HG03159 (cell line): ENCODE measurements around the gene ADAMTS16.

Source experiments
- ATAC-seq: cut with Tn5 transposase; IDR thresholded peaks from one replicate; pipeline ENCODE4 v1.9.1; 2021; ENCODE audit warnings: mild to moderate bottlenecking, moderate library complexity; ENCODE audit not compliant: unreplicated experiment

ADAMTS16 gene

DNA sequence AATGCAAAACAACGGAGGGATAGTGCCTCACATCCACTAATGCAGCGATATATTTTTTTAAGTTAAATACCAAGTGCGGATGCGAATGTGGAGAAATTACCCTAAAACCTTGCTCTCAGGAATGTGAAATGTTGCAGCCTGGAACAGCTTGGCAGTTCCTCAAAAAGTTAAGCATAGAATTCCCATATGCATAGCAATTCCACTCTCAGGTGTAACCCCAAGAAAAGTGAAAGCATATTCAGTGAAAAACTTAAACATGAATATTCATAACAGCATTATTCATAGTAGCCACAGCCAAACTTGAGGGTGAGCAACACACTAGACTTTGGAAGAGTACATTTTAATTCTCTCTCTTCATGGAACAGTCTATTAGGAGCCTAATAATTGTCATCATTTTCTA, 199.1 kb downstream of the ADAMTS16 start:
- ATAC-seq = no peak

DNA sequence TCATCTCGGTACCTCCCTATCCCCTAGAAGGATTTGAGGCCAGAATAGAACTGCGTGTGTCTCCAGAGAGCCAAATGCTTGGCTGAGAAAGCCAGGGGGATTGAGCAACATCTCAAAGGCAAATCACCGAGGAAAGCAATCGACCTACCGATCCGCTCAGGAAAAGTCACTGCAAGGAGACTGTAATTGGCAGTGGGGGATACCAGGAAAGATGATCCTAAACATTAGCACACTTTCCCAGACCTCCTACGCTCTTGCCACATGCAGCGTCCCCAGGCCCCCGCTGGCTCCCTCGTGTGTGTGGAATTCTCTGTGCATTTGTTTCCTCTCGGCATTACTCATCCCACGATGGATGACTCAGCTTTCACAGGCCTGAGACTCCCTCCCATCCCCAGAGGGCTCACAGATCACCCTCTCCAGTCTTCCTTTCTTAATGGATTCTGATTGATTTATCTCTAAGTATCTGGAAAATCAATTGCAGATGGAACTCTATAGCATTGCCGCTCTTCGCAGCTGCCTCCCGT, 200.1 kb downstream of the ADAMTS16 start:
- no peak for ATAC-seq

DNA sequence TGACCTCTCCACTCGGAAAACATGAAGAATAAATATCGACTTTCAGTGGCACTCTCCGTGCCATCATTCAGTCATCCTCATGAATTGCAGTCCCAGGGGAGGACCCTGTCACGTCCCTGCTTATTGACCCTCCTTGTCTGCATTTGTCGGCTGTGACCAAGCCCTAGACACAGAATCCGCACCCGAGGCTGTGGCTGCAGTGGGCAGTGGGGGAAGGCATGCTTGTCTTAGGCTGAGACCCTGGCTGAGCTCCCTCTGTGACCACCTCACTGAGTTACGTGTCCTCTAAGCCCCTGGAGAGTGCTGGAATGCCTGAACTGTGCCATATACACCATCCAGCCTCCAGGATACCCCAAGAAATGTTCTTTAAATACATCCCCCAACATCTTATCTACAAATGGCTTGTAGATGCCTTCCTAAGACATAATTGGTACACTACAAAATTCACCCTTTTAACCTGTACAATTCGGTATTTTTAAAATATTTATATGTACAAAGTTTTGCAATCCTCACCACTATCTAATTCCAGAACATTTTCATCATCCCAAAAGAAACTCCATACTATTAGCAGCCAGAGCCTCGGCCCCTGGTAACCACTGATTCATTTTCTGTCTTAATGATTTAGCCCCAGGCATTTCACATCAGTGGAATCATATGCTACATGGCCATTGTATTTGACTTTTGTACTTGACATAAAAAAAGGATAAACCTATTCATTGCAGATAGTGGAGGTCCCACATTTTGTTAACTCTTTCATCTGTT, 201.6 kb downstream of the ADAMTS16 start:
- ATAC-seq = no peak

DNA sequence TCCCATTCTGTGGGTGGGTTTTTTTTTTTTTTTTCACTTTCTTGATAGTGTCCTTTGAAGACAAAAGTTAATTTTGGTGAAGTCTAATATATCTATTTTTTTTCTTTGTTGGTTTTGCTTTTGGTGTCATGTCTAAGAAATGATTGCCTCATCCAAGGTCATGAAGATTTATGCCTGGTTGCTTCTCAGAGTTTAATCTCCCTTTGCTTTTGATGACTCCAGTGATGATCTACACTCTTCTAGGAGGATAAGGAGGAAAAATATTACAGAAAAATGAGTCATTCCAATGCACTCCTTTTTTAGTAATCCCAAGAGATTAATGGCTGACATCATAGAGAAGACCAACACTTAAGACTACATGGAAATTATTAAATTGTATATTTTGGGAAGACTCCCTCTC, 202.7 kb downstream of the ADAMTS16 start:
- no peak for ATAC-seq

DNA sequence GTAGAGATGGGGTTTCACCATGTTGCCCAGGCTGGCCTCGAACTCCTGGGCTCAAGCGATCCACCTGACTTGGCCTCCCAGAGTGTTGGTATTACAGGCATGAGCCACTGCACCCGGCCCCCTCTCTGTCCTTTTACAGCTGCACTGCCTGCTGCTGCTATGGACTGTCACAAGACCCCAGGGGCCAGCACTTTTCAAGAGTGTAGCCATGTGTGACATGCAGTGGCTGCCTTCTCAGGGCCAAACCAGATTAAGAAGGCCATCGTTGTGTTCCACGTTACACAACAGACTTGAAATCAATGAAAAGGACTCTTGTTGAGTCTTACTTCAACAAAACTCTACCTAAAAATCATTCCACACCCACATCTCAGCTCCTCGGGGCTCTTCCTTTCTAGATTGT, 203.4 kb downstream of the ADAMTS16 start:
- no peak for ATAC-seq

DNA sequence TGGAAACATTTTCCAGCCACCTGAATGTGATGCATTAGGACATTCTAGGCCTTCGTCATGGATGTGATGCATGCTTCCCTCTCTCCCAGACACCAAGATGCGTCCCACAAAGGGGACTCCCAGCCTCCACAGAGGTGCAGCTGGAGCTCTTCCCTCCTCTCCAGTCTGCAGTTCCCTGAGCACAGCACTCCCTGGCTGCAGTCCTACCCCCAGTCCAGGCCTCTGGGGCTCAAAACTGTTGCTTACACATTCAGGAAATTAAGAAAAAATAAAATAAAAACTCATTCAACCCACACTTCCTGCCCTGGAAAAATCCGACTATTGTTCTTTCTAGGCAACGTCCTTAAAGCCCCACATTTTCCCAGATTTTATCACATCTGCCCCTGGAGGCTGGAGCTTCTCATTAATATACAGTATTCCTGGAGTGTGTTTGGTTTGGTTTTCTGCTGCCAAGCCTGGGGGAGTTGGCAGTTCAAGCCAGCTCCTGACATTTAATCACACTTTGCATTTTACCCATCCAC, 204.0 kb downstream of the ADAMTS16 start:
- ATAC-seq = no peak

DNA sequence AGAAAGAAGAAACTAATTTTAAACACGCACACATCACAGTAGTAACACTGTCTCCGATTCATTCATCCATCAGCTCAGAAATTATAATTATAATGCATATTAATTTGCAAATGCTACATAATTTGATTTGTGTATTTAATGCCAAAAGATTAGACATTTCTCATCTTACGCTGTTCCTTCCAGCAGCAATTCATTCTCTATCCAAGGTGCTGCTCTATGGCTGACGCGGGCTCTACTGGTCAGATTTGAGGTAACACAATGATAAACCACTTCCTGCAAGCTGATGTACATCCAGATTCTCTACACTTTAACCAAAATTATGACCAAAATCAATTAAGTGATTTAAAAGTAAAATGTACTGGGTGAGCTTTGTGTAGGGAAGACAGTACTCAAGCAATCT, 204.5 kb downstream of the ADAMTS16 start:
- no peak for ATAC-seq

DNA sequence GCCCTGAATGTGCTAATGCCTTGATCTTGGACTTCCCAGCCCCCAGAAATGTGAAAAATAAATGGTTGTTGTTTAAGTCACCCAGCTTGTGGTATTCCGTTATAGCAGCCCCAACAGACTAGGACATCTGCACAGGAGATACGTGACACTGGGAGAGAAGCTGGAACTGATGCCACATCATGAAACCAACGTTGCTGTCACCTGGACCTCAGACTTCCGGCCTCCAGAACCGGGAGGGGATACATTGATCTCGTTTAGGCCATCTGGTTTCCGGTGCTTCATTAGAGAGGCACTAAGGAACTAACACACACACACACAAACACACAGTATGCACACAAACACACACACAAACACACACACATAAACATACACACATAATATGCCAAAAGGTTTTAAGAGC, 207.3 kb downstream of the ADAMTS16 start:
- no peak for ATAC-seq

DNA sequence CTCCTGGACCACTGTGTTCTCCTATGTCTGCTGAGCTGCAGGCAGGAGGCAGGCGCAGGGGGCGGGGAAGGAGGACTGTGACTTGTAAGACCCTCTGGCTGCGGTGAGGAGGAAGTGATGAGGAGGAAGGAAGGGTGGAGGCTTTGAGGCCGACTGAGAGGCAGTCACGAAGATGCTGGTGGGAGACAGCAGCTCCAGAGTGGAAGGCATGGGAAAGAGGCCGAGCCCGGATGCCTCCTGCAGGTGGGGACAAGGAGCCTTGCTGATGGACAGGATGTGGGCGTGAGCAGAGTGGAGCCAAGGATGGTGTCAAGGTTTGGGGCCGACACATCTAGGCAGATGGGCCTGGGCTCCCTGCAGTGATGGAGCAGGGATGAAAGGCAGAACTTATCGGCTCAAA, 208.0 kb downstream of the ADAMTS16 start:
- ATAC-seq = no peak

DNA sequence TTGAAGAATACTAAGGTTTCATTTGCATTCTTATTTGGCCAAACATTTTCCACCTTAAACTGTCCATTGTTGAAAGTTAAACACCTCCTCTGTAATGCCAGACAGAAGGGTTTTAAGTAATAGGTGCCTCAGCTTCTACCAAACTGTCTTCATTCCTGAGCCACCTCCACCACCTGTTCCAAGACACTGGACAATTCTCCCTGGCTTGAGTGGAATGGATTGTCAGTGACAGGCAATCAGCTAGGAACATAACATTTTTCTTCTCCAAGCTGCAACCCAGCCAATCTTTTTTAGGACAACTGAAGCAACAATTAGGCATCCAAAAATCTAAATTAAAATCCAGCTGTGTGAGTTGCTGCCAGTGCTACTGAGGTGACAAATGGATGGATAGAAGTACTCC, 208.4 kb downstream of the ADAMTS16 start:
- ATAC-seq = no peak

DNA sequence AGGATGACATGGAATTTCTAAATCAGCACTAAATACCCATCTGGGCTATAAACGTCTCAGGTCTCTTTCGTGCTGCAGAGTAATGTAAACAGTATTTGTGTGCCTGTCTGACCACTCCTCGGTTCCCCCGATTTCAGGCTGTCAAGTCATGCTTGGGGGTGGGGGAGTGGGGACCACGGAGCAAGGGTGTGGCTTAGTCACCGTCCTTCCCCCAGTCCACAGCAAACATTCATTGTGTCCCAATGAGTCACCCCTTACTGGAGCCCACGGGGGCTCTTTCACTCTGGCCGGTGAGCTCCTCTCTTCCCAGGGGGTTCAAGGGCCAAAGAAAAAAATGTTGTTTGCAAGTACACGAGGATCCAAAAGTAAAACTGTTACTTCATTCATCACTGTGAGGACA, 210.0 kb downstream of the ADAMTS16 start:
- no peak for ATAC-seq

DNA sequence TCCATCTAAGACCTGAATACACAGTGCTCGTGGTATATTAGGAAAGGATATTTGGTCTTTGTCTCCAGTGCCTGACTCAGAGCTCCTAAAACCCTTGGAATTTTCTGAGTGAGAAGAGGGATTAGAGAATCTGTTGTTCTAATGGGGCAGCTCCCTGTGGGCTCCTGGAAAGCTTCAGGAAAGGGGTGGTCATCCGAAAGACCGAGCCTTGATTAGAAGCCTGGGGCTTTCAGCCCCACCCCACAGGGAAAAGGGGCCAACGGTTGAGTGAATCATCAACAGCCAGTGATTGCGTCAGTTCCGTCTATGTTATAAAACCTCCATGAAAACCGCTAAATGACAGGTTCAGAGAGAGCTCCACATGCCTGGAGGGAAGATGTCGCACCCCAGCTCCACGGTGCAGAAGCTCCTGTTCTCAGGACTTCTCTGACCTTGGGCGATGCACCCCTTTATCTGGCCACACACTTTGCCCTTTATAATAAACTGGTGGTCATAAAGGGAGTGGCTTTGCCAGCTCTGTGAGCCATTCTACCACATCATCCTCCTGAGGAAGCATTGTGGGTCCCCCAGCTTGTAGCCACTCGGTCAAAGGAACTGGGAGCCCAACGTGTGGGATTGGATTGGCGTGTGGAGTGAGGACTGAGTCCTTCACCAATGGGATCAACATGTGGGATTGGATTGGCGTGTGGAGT, 211.3 kb downstream of the ADAMTS16 start:
- ATAC-seq = no peak

DNA sequence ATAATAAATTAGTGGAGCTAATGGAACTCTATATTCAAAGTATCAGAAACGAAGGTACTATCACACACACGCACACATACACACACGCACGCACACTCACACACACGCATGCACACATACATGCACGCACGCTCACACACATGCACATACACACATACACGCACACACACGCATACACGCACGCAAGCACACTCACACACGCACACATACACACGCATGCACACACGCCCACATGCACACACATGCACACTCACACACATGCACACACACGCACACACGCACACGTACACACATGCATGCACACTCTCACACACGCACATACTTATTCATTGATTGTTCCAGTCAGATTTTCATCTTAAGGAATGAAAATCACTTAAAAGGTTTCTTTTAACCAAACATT, 212.5 kb downstream of the ADAMTS16 start:
- no peak for ATAC-seq

DNA sequence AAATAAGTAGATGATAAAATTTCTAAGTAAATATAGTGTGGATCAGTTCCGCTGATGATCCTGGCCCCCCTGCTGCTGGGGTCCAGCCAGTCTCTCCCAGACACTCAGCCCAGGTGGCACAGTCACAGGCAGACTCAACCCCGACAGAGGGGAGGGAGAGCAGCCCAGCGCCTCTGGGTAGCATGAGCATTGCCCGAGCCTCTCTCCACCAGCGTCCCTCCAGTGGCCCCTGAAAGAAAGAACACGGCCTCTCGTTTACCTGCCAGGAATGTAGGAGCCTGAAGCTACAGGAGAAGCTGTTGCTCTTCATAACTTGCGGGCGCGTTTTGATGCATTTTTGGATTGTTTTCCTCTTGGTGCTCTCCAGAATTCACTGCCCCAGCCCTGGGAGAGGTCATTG, 213.6 kb downstream of the ADAMTS16 start:
- no peak for ATAC-seq

DNA sequence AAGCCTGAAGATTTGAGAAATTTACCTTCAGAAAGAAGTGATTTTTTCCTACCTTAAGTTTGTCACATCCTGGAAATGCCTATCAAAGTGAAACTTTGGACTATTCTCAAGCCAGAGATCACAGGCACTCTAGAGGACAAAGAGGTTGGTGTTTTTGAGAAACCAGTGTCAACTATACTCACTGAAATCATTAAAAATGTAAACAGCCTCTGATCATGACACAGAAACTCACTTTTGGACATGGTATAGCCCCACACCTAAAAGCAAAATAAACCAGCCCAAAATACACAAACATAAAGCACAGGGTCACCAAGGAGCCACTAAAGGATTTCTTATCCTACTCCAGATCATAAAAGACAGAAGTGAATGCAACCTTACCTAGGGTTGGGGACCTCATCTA, 216.6 kb downstream of the ADAMTS16 start:
- ATAC-seq = no peak

DNA sequence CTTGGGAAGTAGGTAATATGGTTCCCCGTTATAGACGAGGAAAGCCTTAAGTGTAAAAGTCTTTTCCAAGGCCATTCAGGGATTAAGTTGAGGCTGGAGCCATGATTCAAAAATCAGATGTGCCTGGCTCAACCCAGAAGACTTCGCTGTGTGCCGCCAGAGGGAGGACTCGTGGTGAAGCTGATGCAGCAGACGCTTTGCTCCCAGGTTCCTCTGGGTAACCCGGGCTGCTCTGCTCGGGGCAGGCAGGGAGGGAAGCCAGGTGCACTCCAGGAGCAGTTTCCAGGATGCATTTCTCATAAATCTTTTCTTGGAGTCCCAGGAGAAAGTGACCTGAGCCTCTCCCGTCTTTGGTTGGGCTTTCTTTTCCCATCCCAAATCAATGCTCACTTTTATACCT, 219.5 kb downstream of the ADAMTS16 start:
- ATAC-seq = no peak

DNA sequence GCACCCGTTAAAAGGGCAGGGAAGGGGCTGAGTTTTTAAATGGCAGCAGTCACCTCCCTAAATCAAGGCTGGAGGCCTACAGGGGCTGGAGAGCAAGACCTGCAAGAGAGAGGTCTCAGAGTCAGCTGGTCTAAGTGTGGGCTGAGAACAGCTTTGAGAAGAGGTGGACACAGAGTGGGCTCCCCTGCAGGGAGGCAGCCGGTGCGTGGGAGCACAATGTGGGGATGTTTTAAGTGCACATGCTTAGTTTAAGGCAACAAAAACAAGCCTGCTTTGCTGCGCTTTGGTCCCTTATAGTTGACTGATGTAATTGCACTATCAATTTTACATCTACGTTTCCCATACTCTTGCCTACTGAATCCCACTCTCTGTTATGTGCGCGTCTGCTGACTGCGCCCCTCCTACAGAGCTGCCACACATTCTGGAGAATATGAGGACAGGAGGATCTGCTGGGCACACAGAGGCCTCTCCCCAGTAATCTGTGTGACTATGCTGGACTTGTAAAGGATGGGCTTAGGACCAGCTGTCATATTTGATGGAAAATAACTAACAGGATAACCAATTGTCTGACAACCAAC, 220.3 kb downstream of the ADAMTS16 start:
- no peak for ATAC-seq

DNA sequence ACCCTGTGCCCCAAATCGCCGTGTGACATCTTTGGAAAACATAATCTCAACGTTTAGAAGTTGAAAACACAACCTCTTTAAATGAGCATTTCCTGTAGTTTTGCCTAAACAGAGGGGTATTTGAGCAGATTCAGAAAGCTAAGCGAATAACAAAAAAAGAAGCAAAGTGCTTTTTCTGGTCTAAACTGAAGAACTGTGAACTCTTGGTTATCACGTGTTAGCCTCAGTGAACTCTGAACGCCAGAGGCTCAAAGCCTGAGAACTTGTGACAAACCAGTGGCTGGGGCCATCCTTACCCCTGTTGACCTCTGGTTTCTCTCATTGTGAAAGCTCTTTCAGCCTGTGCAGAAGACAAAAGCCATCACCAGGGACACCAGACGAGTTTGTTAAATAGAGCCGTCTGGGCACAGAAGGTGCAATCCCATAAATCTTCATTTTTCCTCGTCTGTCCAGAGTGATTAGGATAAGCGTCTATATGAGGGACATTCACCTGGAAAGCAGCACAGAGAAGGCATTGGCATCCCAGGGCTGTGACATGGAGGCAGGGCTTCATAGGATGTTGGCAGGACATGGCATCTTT, 220.9 kb downstream of the ADAMTS16 start:
- no peak for ATAC-seq

DNA sequence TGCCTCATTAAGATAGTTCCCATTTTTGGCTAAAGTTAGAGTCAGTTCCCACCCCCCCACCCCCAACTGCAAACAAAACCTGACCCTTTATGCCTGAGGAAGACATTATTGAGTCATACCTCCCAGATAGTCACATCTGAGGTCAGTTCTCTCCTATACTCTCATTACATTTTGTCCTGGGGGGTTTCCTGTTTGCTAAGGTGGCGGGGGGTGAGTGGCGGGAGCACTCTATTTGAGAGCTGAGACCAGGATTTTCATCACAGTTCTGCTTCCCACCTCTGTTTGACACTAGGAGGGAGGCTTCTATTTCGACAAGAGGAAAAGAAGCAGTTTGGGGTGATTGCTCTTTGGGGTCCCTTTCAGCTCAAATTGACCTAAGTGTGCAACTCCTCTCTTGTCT, 222.9 kb downstream of the ADAMTS16 start:
- no peak for ATAC-seq

DNA sequence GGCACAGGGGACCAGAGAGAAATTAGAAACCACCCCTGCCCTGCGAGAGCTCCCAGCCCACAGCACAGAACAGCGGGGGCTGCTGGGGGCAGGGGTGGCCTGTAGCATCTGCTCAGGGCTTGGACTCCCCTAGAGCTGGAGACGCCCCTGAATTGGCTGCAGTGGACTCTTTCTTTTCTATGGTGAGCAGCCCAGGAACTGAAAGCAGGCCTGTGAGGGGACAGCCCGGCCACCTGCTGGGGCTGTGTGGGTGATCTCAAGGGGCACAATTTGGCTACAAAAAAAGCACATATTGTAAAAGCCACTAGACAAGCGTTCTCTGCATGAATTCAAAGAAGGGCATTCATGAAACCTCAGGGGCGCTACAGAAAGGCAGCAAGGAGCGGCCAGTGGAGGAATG, 224.8 kb downstream of the ADAMTS16 start:
- no peak for ATAC-seq

DNA sequence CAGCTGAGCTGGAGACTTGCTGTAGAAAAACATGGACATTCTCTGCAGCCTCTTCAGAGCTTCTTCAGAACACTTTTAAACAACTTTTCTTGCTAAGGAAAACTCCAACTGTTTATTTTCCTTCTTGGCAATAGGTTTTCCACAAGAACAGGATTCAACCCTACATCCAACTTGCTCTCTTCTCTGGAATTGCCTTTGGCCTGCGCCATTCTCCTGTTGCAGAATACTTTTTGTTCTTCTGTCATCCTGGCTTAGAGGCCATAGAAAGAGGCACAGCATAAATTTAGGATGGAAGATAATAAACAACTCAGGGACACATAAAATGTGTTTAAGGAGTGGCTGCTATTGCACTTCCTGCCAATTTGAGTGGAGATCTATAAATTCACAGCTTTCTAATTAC, 227.6 kb downstream of the ADAMTS16 start:
- ATAC-seq = no peak
